ENCODE results near the gene OAT. TPM values are rescaled to one million over a fixed set of nuclear protein-coding genes. Genes with fewer than 3 reads are reported as not detected.

Gene OAT
- polyA plus RNA-seq, 2 of the 4 experiments (the other 2 are of a cell fraction) = 81.3 to 97.6 TPM

DNA sequence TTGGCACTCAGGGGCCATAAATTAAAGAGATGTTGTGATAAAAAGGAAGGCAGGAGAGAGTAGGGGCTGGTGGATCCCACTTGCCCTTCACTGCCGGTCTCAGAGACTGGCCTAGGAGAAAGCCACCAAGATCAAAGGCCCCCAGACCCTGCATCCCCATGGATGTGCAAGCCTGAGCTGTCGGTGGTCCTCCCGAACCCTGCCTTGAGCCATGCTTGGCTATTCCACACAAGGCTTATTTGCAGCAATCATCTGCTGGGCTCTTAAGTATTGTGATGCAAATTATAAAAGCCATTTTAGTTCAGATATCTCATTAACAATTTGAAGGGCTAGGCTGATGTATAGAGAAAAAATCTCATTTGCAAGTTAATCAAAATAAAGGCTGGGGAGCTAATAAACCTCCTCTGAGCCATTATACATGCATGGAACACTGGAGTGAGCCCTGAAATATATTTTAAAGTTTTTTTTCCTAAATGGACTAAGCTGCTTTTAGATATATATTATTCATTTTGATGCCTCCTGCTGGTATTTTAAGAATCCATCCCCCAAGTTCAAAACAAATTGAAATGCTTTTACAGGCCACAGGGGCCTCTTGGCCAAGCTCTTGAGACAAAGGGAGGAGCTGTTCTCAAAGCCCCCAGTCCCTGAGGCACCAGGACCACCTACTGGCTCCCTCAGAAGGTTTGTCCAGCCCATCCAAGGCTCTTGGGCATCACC lies 28.1 kb downstream of the OAT start:
- Histone ChIP-seq H3K4me1 (no peaks in the 10 kb centered on the region; the same call in 2 of the 3 replicates), H3K4me2 (no peak overlapping the region), H3K9me3 (no peaks in the 10 kb centered on the region), H3K27ac (no peak overlapping the region), H3K4me3 (no peak overlapping the region)
- ChIA-PET CTCF (interaction anchor here (0.7 to 24.7 kb wide), 24 partner anchors 9 to 807 kb away, joined by 3 to 581 read pairs (median 8); partner anchors contain the start of gene OAT), POLR2A (interaction anchor here (0.6 kb wide), 1 partner anchor 8 kb away, joined by 3 read pairs; no protein-coding TSS in a partner anchor)
- ATAC-seq = no peak
- 39% methylated on average over 3 of the region's 3 CpGs for WGBS (ENCODE audit: missing lambda C conversion rate)
- TF ChIP-seq KDM1A (IDR thresholded peaks at IDR 0.05; ENCODE audit: low read depth) (no peak), ZFP36 (IDR thresholded peaks at IDR 0.05; ENCODE audit: borderline replicate concordance, partially characterized antibody) (no peak), MAZ (IDR thresholded peaks at IDR 0.05; ENCODE audit: borderline replicate concordance, low read depth, low read length) (no peak), EHMT2 (IDR thresholded peaks at IDR 0.05; ENCODE audit: low read depth) (no peak), HEYL (CRISPR knock-in tag; IDR thresholded peaks at IDR 0.05) (no peak), ZSCAN20 (CRISPR knock-in tag; IDR thresholded peaks at IDR 0.05) (no peak), GATA3 (IDR thresholded peaks at IDR 0.05; ENCODE audit: borderline replicate concordance) (no peak), EHF (CRISPR knock-in tag; IDR thresholded peaks at IDR 0.05) (no peak), ESRRA (IDR thresholded peaks at IDR 0.05; ENCODE audit: borderline replicate concordance, low read length) (no peak), FOSB (CRISPR knock-in tag; IDR thresholded peaks at IDR 0.05) (no peak)
- TF ChIP-seq, protein P1, sequence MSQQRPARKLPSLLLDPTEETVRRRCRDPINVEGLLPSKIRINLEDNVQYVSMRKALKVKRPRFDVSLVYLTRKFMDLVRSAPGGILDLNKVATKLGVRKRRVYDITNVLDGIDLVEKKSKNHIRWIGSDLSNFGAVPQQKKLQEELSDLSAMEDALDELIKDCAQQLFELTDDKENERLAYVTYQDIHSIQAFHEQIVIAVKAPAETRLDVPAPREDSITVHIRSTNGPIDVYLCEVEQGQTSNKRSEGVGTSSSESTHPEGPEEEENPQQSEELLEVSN (IDR thresholded peaks at IDR 0.05; ENCODE audit: borderline replicate concordance, low read depth) = no peak
- no peak for DNase-seq (ENCODE audit: low read depth in 1 of 2, low spot score in 1 of 2)
- FAIRE-seq = no peak

DNA sequence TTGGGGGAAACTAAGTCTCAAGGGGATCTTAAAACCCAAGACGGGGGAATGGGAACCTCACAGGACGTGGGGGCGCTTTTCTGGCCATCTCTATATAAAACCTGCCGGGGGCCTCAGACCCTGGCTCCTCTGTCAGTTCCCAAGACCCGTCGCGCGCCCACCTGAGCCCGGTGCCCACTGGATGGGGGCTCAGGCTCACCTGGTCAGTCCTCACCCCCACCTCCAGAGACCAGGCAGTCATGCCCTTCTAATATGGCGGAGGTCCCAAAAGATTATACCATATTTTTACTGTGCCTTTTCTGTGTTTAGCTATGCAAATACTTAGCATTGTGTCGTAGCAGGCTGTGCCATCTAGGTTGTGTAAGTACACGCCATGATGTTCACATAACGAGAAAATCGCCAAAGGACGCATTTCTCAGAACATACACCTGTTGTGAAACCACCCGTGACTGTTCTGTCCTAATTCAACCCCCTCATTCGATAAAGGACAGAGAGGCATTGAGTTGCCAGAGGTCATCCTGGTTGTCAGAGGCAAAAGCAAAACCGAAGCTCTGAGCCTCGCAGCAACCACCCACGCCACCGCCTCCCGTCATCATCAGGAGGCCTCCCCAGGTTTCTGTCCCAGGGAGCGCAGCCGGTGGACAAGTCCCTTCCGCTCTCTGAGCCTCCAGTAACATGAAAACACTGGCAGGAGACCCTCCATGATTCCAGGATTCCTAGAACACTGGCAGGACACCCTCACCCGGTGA lies 28.9 kb downstream of the OAT start:
- H3K9me3 ChIP-seq = no peaks in the 10 kb centered on the region
- H3K4me2 ChIP-seq = peak overlapping the region; percentile 90
- no peaks in the 10 kb centered on the region; the same call in 2 of the 3 replicates for H3K4me1 ChIP-seq
- FAIRE-seq (no peak), DNase-seq (ENCODE audit: low read depth in 1 of 2, low spot score in 1 of 2) (no peak), ATAC-seq (peak in 1 of 2 experiments; percentile 3; a peak in 2 of 6 replicates)
- ChIA-PET POLR2A (interaction anchor here (1.4 kb wide), 2 partner anchors 394 to 395 kb away, joined by 12 to 15 read pairs; no protein-coding TSS in a partner anchor), CTCF (interaction anchor here (0.7 to 24.7 kb wide), 76 partner anchors 10 to 810 kb away, joined by 3 to 581 read pairs (median 5); partner anchors contain the start of genes CHST15 and OAT)
- peak overlapping the region; percentile 66 to 84; a peak in 5 of 6 replicates for H3K27ac ChIP-seq
- H3K4me3 ChIP-seq = peak overlapping the region; percentile 42
- TF ChIP-seq, protein P2, sequence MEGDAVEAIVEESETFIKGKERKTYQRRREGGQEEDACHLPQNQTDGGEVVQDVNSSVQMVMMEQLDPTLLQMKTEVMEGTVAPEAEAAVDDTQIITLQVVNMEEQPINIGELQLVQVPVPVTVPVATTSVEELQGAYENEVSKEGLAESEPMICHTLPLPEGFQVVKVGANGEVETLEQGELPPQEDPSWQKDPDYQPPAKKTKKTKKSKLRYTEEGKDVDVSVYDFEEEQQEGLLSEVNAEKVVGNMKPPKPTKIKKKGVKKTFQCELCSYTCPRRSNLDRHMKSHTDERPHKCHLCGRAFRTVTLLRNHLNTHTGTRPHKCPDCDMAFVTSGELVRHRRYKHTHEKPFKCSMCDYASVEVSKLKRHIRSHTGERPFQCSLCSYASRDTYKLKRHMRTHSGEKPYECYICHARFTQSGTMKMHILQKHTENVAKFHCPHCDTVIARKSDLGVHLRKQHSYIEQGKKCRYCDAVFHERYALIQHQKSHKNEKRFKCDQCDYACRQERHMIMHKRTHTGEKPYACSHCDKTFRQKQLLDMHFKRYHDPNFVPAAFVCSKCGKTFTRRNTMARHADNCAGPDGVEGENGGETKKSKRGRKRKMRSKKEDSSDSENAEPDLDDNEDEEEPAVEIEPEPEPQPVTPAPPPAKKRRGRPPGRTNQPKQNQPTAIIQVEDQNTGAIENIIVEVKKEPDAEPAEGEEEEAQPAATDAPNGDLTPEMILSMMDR (IDR thresholded peaks at IDR 0.05) = peak; percentile 35; the same call in 2 of the 3 replicates
- TF ChIP-seq, protein P3, sequence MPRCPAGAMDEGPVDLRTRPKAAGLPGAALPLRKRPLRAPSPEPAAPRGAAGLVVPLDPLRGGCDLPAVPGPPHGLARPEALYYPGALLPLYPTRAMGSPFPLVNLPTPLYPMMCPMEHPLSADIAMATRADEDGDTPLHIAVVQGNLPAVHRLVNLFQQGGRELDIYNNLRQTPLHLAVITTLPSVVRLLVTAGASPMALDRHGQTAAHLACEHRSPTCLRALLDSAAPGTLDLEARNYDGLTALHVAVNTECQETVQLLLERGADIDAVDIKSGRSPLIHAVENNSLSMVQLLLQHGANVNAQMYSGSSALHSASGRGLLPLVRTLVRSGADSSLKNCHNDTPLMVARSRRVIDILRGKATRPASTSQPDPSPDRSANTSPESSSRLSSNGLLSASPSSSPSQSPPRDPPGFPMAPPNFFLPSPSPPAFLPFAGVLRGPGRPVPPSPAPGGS (IDR thresholded peaks at IDR 0.05) = no peak
- 64% methylated on average over 26 of the region's 26 CpGs for WGBS (ENCODE audit: missing lambda C conversion rate)

DNA sequence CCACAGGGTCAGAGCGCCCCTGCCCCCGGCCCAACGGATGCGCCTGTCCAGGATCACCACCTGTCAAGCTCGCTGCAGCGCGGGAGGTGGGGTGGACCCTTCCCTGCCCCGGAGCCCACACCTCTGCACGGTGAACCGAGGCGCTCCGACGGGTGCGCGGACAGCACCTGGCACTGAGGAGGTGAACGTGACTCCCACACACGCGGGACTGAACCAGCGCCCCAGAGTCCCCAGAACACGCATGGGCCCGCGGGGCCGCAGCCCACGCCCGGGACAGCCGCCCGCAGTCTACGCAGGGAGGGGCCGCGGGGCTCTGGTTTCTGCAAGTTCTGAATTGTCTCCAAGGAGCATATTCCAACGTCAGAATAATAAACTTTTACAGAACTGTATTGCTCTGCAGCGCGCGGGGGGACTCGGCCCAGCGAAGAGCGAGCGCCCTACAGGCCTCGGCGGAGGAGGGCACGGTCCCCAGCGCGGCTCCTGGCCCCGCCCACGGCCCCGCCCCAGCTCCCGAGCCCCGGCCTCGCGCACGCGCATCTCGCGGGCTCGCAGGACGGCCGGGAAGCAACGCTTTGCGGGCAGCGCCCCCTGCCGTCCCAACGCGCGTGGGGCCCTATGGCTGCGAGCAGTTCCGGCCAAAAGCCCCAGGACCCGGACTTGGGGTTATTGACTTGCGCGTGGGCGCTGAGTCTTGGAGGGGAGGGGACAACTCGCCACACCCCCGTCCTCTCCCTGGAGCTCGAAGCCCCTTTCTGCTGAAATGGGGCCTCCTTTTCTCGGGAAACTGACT lies 29.7 kb downstream of the OAT start:
- Histone ChIP-seq H3K9me3 (no peaks in the 10 kb centered on the region), H3K4me2 (peak overlapping the region; percentile 90), H3K4me1 (no peaks in the 10 kb centered on the region; the same call in 2 of the 3 replicates), H3K4me3 (peak overlapping the region; percentile 42), H3K27ac (peak overlapping the region; percentile 66 to 84; a peak in 5 of 6 replicates)
- 34% methylated on average over 38 of the region's 74 CpGs for WGBS (ENCODE audit: missing lambda C conversion rate)
- FAIRE-seq (no peak), ATAC-seq (peak; percentile 90 to 97), DNase-seq (ENCODE audit: low read depth in 1 of 2, low spot score in 1 of 2) (peak; percentile 78 to 88)
- POLR2A ChIA-PET = interaction anchor here (1.2 to 1.4 kb wide), 3 partner anchors 296 to 395 kb away, joined by 9 to 15 read pairs (median 12); partner anchors contain the start of gene CHST15
- CTCF ChIA-PET = interaction anchor here (0.6 to 24.7 kb wide), 108 partner anchors 9 to 836 kb away, joined by 3 to 581 read pairs (median 4); partner anchors contain the start of genes CHST15 and OAT
- TF ChIP-seq RNF2 (IDR thresholded peaks at IDR 0.05; ENCODE audit: borderline replicate concordance, low read depth) (peak; percentile 57; the same call in 1 of the 2 replicates), CHD2 (IDR thresholded peaks at IDR 0.05; ENCODE audit: low read length, partially characterized antibody) (peak; percentile 32), KDM1A (IDR thresholded peaks at IDR 0.05; ENCODE audit: low read depth) (no peak), JUN (IDR thresholded peaks at IDR 0.05) (peak in 1 of 2 experiments; percentile 31; a peak in 1 of 5 replicates), MAZ (IDR thresholded peaks at IDR 0.05; ENCODE audit: borderline replicate concordance, low read depth, low read length) (no peak), SMC3 (IDR thresholded peaks at IDR 0.05) (peak; percentile 99), POLR2A (IDR thresholded peaks at IDR 0.05; ENCODE audit: low read length) (peak; percentile 28; the same call in 1 of the 2 replicates)
- TF ChIP-seq, protein P2 (IDR thresholded peaks at IDR 0.05) = peak; percentile 98
- TF ChIP-seq, protein P4, sequence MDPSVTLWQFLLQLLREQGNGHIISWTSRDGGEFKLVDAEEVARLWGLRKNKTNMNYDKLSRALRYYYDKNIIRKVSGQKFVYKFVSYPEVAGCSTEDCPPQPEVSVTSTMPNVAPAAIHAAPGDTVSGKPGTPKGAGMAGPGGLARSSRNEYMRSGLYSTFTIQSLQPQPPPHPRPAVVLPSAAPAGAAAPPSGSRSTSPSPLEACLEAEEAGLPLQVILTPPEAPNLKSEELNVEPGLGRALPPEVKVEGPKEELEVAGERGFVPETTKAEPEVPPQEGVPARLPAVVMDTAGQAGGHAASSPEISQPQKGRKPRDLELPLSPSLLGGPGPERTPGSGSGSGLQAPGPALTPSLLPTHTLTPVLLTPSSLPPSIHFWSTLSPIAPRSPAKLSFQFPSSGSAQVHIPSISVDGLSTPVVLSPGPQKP (IDR thresholded peaks at IDR 0.05; ENCODE audit: low read depth, low read length) = no peak
- TF ChIP-seq, protein P5, sequence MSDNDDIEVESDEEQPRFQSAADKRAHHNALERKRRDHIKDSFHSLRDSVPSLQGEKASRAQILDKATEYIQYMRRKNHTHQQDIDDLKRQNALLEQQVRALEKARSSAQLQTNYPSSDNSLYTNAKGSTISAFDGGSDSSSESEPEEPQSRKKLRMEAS (IDR thresholded peaks at IDR 0.05) = 0 out of 2 replicates have a peak, but pooled peaks have one; percentile 18

Measured in A549 (cell line).